H7 (cell line): ENCODE results near the gene KIF7. TPM values are rescaled to one million over a fixed set of nuclear protein-coding genes. Genes with fewer than 3 reads are reported as not detected.

Source experiments
- DNase-seq: peaks from one replicate; pipeline ENCODE4 v3.0.0; 2012
- H3K27me3 ChIP-seq: 2 replicates; pipeline ENCODE4 v1.6.0; 2011; ENCODE audit warnings: mild to moderate bottlenecking, low read length; ENCODE audit not compliant: control insufficient read depth, insufficient read depth
- H3K36me3 ChIP-seq: replicated peaks from 2 replicates; pipeline ENCODE4 v1.5.1; 2011; ENCODE audit warnings: low read length; ENCODE audit not compliant: control insufficient read depth, insufficient read depth
- H3K4me3 ChIP-seq: 2 replicates; pipeline ENCODE4 v1.5.1; 2011; ENCODE audit warnings: low read depth, mild to moderate bottlenecking, control low read depth, low read length, moderate library complexity; ENCODE audit not compliant: insufficient read depth
- total RNA-seq: library from RNA; depleted of rRNA; stranded (reverse); fragments of >200 nt; shearing (Covaris generic); gene quantifications from 2 replicates; pipeline ENCODE4 v1.2.3, GENCODE V29; 2014

The KIF7 gene
- total RNA-seq, 1 experiment from 2014 or later: 7.8 TPM

- Histone ChIP-seq H3K36me3 (no peaks in the 10 kb centered on the region), H3K4me3 (no peak overlapping the region)
Observed at GRCh38 chr15:89675606-89676005, 20.3 kb upstream of the KIF7 start.

GRCh38 chr15:89674526-89674925 lies 19.3 kb upstream of the KIF7 start:
- Histone ChIP-seq H3K27me3 (no peaks in the 10 kb centered on the region; the same call in 1 of the 2 replicates), H3K36me3 (no peaks in the 10 kb centered on the region), H3K4me3 (no peak overlapping the region)
- DNase-seq: no peak

More at GRCh38 chr15:89675606-89676005, 20.3 kb upstream of the KIF7 start:
- no peak for DNase-seq
- no peaks in the 10 kb centered on the region; the same call in 1 of the 2 replicates for H3K27me3 ChIP-seq

GRCh38 chr15:89673165-89673512 lies 17.9 kb upstream of the KIF7 start:
- DNase-seq: peak; percentile 89
- Histone ChIP-seq H3K4me3 (no peak overlapping the region), H3K27me3 (no peaks in the 10 kb centered on the region; the same call in 1 of the 2 replicates), H3K36me3 (no peaks in the 10 kb centered on the region)

- no peaks in the 10 kb centered on the region; the same call in 1 of the 2 replicates for H3K27me3 ChIP-seq
- no peaks in the 10 kb centered on the region for H3K36me3 ChIP-seq
- H3K4me3 ChIP-seq: no peak overlapping the region
- peak; percentile 72 for DNase-seq
Observed at GRCh38 chr15:89672221-89673164, 17.2 kb upstream of the KIF7 start.

GRCh38 chr15:89671687-89672086 lies 16.4 kb upstream of the KIF7 start:
- no peak for DNase-seq
- H3K4me3 ChIP-seq: no peak overlapping the region
- no peaks in the 10 kb centered on the region; the same call in 1 of the 2 replicates for H3K27me3 ChIP-seq
- no peaks in the 10 kb centered on the region for H3K36me3 ChIP-seq

- DNase-seq: peak; percentile 30
- H3K27me3 ChIP-seq: peaks cover 1% of the 10 kb centered on the region; the same call in 1 of the 2 replicates
Observed at GRCh38 chr15:89670971-89671560, 15.8 kb upstream of the KIF7 start.

GRCh38 chr15:89669941-89670340 lies 14.7 kb upstream of the KIF7 start:
- peaks cover 11% of the 10 kb centered on the region for H3K27me3 ChIP-seq
- H3K4me3 ChIP-seq: no peak overlapping the region
- H3K36me3 ChIP-seq: no peaks in the 10 kb centered on the region
- peak; percentile 40 for DNase-seq

More at GRCh38 chr15:89670971-89671560, 15.8 kb upstream of the KIF7 start:
- no peak overlapping the region for H3K4me3 ChIP-seq
- no peaks in the 10 kb centered on the region for H3K36me3 ChIP-seq

- H3K4me3 ChIP-seq: no peak overlapping the region
- no peaks in the 10 kb centered on the region for H3K36me3 ChIP-seq
- peaks cover 13% of the 10 kb centered on the region for H3K27me3 ChIP-seq
- DNase-seq: peak; percentile 38
Observed at GRCh38 chr15:89669309-89669865, 14.1 kb upstream of the KIF7 start.

- no peaks in the 10 kb centered on the region for H3K36me3 ChIP-seq
- no peak for DNase-seq
Observed at GRCh38 chr15:89668171-89668570, 12.9 kb upstream of the KIF7 start.

GRCh38 chr15:89667706-89667960 lies 12.4 kb upstream of the KIF7 start:
- H3K36me3 ChIP-seq: no peaks in the 10 kb centered on the region
- DNase-seq: peak; percentile 50
- H3K4me3 ChIP-seq: no peak overlapping the region
- H3K27me3 ChIP-seq: peaks cover 13% of the 10 kb centered on the region

More at GRCh38 chr15:89668171-89668570, 12.9 kb upstream of the KIF7 start:
- Histone ChIP-seq H3K4me3 (no peak overlapping the region), H3K27me3 (peaks cover 13% of the 10 kb centered on the region)

GRCh38 chr15:89666858-89667705 lies 11.8 kb upstream of the KIF7 start:
- Histone ChIP-seq H3K4me3 (no peak overlapping the region), H3K27me3 (peaks cover 13% of the 10 kb centered on the region), H3K36me3 (no peaks in the 10 kb centered on the region)
- DNase-seq: peak; percentile 40

GRCh38 chr15:89666184-89666857 lies 11.1 kb upstream of the KIF7 start:
- Histone ChIP-seq H3K4me3 (no peak overlapping the region; the same call in 1 of the 2 replicates), H3K27me3 (peaks cover 13% of the 10 kb centered on the region), H3K36me3 (no peaks in the 10 kb centered on the region)
- peak; percentile 67 for DNase-seq

- DNase-seq: peak; percentile 91
- H3K4me3 ChIP-seq: peak overlapping the region; percentile 34
- H3K27me3 ChIP-seq: peaks cover 13% of the 10 kb centered on the region
- H3K36me3 ChIP-seq: no peaks in the 10 kb centered on the region
Observed at GRCh38 chr15:89665449-89666181, 10.3 kb upstream of the KIF7 start.
